HEK293 (cell line): ENCODE results near the gene FCER2.
A peak's percentile ranks its signal among the peaks of the same experiment; 100 is the strongest.

Experiments used
- CTCF ChIA-PET: fragments of 350-600 bp; formaldehyde crosslinking; extraction: SDS; loops from one replicate; lab custom pipeline; 2021; ENCODE audit warnings: antibody characterized with exemption; lab: Yijun Ruan, JAX
- POLR2A ChIA-PET: fragments of 300-600 bp; formaldehyde crosslinking; extraction: SDS; loops from one replicate; lab custom pipeline; 2020; ENCODE audit warnings: antibody characterized with exemption, inconsistent platforms; lab: Yijun Ruan, JAX
- H3K27ac ChIP-seq: fragments of 200-500 bp; sonication (Bioruptor generic); 2 replicates; pipeline ENCODE4 v1.5.1; 2014; ENCODE audit warnings: low read depth, low read length, control low read depth, inconsistent platforms; ENCODE audit errors: extremely low read depth
- H3K36me3 ChIP-seq, 2 experiments: fragments of 200-500 bp in 1 of 2; sonication (Bioruptor generic) in 1 of 2; 1 replicate in 1 of 2; 2 replicates in 1 of 2; pipeline ENCODE4 v1.5.1; 2014 to 2017; ENCODE audit warnings: inconsistent platforms in 2 of 2, low read length in 2 of 2; ENCODE audit not compliant: control insufficient read depth in 2 of 2, insufficient read depth in 1 of 2
- H3K4me1 ChIP-seq: fragments of 200-500 bp; sonication (Bioruptor generic); 2 replicates; pipeline ENCODE4 v1.5.1; 2014; ENCODE audit warnings: mild to moderate bottlenecking, low read length, inconsistent platforms; ENCODE audit not compliant: control insufficient read depth, insufficient read depth
- H3K4me3 ChIP-seq: 2 replicates; pipeline ENCODE4 v1.5.1; 2011; ENCODE audit warnings: low read depth, mild to moderate bottlenecking, control low read depth, low read length, moderate library complexity
- H3K9me3 ChIP-seq: fragments of 200-500 bp; sonication (Bioruptor generic); 2 replicates; pipeline ENCODE4 v1.5.1; 2014; ENCODE audit warnings: low read depth, low read length, inconsistent platforms; ENCODE audit not compliant: control insufficient read depth, insufficient read depth
- GLIS1 ChIP-seq: fragments of 450-650 bp; formaldehyde crosslinking; IDR thresholded peaks from 2 replicates; pipeline ENCODE4 v1.5.1; 2016; ENCODE audit warnings: missing biosample characterization, missing genetic modification characterization
- KLF16 ChIP-seq: fragments of 450-650 bp; formaldehyde crosslinking; IDR thresholded peaks from 2 replicates; pipeline ENCODE4 v1.5.1; 2017; ENCODE audit warnings: missing biosample characterization, missing genetic modification characterization
- RBAK ChIP-seq: fragments of 450-650 bp; formaldehyde crosslinking; IDR thresholded peaks from 2 replicates; pipeline ENCODE4 v1.5.1; 2016; ENCODE audit warnings: missing biosample characterization, missing genetic modification characterization
- YY1 ChIP-seq: fragments of 450-650 bp; formaldehyde crosslinking; IDR thresholded peaks from 2 replicates; pipeline ENCODE4 v1.5.1; 2018; ENCODE audit warnings: missing biosample characterization, missing genetic modification characterization
- ZBTB20 ChIP-seq: fragments of 450-650 bp; formaldehyde crosslinking; IDR thresholded peaks from 2 replicates; pipeline ENCODE4 v1.5.1; 2016; ENCODE audit warnings: missing biosample characterization, missing genetic modification characterization
- ZFP41 ChIP-seq: fragments of 450-650 bp; formaldehyde crosslinking; IDR thresholded peaks from 2 replicates; pipeline ENCODE4 v1.5.1; 2016; ENCODE audit warnings: missing biosample characterization, missing genetic modification characterization, borderline replicate concordance
- ZNF112 ChIP-seq: fragments of 450-650 bp; formaldehyde crosslinking; IDR thresholded peaks from 2 replicates; pipeline ENCODE4 v1.5.0; 2017; ENCODE audit warnings: missing biosample characterization, missing genetic modification characterization
- ZNF132 ChIP-seq: fragments of 450-650 bp; formaldehyde crosslinking; IDR thresholded peaks from 2 replicates; pipeline ENCODE4 v1.5.1; 2017; ENCODE audit warnings: missing biosample characterization, missing genetic modification characterization, borderline replicate concordance
- ZNF23 ChIP-seq: fragments of 450-650 bp; formaldehyde crosslinking; IDR thresholded peaks from 2 replicates; pipeline ENCODE4 v1.5.1; 2016; ENCODE audit warnings: missing biosample characterization, missing genetic modification characterization, borderline replicate concordance
- ZNF600 ChIP-seq: fragments of 450-650 bp; formaldehyde crosslinking; IDR thresholded peaks from 2 replicates; pipeline ENCODE4 v1.5.1; 2016; ENCODE audit warnings: missing biosample characterization, missing genetic modification characterization
- ZNF654 ChIP-seq: fragments of 450-650 bp; formaldehyde crosslinking; IDR thresholded peaks from 2 replicates; pipeline ENCODE4 v1.5.1; 2016; ENCODE audit warnings: low read depth, missing biosample characterization, missing genetic modification characterization
- ZNF830 ChIP-seq: fragments of 450-650 bp; IDR thresholded peaks from 2 replicates; pipeline ENCODE4 v1.5.0; 2018; ENCODE audit warnings: missing biosample characterization, missing genetic modification characterization, low read depth, mild to moderate bottlenecking, moderate library complexity
- TF ChIP-seq, protein P1 (sequence below): fragments of 450-650 bp; formaldehyde crosslinking; IDR thresholded peaks from 2 replicates; pipeline ENCODE4 v1.5.1; 2017; ENCODE audit warnings: missing biosample characterization, missing genetic modification characterization
- TF ChIP-seq, protein P2 (sequence below): fragments of 450-650 bp; formaldehyde crosslinking; IDR thresholded peaks from 2 replicates; pipeline ENCODE4; 2016; ENCODE audit warnings: missing biosample characterization, missing genetic modification characterization
- TF ChIP-seq, protein P3 (sequence below): fragments of 450-650 bp; formaldehyde crosslinking; IDR thresholded peaks from 2 replicates; pipeline ENCODE4 v1.5.1; 2016; ENCODE audit warnings: missing biosample characterization, missing genetic modification characterization
- TF ChIP-seq, protein P4 (sequence below): fragments of 450-650 bp; formaldehyde crosslinking; IDR thresholded peaks from 2 replicates; pipeline ENCODE4 v1.5.1; 2017; ENCODE audit warnings: missing biosample characterization, missing genetic modification characterization
- TF ChIP-seq, protein P5 (sequence below): fragments of 450-650 bp; formaldehyde crosslinking; IDR thresholded peaks from 2 replicates; pipeline ENCODE4 v1.5.1; 2016; ENCODE audit warnings: missing biosample characterization, missing genetic modification characterization, low read depth
- TF ChIP-seq, protein P6 (sequence below): fragments of 450-650 bp; formaldehyde crosslinking; IDR thresholded peaks from 2 replicates; pipeline ENCODE4 v1.5.1; 2016; ENCODE audit warnings: missing biosample characterization, missing genetic modification characterization, low read depth

Gene FCER2

DNA sequence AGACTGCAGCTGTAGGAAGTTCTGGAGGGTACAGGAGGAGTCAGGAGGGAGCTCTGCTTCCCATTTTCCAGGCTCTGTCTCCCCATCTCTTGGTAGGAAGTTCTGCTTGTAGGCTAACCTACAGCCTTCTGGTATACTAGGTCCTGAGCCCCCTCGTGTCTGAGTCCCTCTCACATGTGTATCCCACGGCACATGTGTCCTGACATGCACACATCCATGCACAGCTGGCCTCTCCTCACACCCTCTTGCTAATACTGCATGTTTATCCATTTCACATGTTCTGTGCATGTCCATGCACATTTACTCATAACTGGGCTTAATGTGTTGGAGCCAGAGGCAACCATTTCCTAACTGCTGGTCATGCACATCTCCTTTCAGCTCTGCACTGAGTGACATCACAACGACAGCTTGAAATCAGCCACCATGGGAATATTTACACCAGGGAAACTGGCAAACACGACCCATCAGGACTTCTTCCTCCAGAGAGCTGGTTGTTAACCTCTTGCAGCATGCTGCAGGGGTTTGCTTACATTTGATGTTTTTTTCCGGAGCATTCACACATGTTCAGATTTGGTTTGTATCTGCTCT, 42.4 kb upstream of the FCER2 start:
- H3K9me3 ChIP-seq, result no peaks in the 10 kb centered on the region
- no peaks in the 10 kb centered on the region for H3K4me1 ChIP-seq
- no peak overlapping the region for H3K4me3 ChIP-seq
- H3K27ac ChIP-seq, result no peak overlapping the region
- no peaks in the 10 kb centered on the region for H3K36me3 ChIP-seq
- TF ChIP-seq ZNF112 (tag by site-specific recombination) (peak; percentile 93), ZNF830 (tag by site-specific recombination) (no peak)
- POLR2A ChIA-PET, result no interaction called here
- CTCF ChIA-PET, result interaction anchor here (0.7 kb wide), 1 partner anchor 55 kb away, joined by 3 read pairs; no protein-coding TSS in a partner anchor

DNA sequence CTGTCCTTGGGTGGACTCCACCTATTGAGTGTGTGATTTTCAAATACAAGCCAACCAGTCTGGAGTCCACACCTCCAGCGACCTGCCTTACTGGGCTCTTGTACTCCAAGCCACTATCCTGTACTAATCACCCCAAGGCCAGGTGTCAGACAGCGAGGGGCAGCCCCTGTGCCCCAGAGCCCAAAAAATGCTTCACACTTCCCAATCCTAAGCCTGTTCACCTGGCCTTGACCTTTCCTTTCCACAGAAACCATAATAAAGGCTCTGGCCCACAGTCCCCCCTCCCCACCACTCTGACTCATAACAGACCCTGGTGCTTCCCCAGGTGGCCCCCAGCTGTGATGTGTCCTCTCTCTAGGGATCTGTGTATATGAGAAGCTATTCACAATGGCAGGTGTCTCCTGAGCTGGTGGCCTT, 41.5 kb upstream of the FCER2 start:
- TF ChIP-seq, protein P1, sequence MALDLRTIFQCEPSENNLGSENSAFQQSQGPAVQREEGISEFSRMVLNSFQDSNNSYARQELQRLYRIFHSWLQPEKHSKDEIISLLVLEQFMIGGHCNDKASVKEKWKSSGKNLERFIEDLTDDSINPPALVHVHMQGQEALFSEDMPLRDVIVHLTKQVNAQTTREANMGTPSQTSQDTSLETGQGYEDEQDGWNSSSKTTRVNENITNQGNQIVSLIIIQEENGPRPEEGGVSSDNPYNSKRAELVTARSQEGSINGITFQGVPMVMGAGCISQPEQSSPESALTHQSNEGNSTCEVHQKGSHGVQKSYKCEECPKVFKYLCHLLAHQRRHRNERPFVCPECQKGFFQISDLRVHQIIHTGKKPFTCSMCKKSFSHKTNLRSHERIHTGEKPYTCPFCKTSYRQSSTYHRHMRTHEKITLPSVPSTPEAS (tag by site-specific recombination), result no peak
- peak; percentile 69 for TF ChIP-seq GLIS1 (tag by site-specific recombination)

DNA sequence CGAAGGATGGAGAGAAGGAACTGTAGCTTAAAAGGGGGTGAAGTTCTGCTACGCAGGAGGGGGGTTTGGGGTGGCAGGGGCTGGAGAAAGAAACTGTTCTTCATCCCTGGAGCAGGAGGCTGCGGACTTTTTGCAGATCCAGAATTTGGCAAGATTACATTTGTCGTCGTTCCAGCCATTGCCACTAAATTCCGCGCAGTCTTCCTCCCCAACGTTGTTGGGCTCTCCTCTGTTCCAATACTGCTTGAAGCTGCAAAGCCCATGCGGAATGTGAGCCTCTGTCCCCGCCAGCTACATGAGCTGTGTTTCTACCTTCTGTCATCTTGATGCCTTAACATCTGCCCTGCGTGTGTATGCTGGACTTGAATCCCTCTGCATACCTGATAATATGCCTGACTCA, 41.1 kb upstream of the FCER2 start:
- no peaks in the 10 kb centered on the region for H3K9me3 ChIP-seq
- TF ChIP-seq YY1 (tag by site-specific recombination) (no peak), ZNF132 (tag by site-specific recombination) (no peak), ZBTB20 (no peak), ZNF600 (tag by site-specific recombination) (no peak), ZNF654 (no peak), RBAK (tag by site-specific recombination) (no peak), ZFP41 (tag by site-specific recombination) (no peak), KLF16 (tag by site-specific recombination) (no peak), ZNF23 (no peak)
- TF ChIP-seq, protein P2, sequence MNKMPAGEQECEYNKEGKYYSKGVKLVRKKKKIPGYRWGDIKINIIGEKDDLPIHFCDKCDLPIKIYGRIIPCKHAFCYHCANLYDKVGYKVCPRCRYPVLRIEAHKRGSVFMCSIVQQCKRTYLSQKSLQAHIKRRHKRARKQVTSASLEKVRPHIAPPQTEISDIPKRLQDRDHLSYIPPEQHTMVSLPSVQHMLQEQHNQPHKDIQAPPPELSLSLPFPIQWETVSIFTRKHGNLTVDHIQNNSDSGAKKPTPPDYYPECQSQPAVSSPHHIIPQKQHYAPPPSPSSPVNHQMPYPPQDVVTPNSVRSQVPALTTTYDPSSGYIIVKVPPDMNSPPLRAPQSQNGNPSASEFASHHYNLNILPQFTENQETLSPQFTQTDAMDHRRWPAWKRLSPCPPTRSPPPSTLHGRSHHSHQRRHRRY (tag by site-specific recombination), result no peak
- TF ChIP-seq, protein P3, sequence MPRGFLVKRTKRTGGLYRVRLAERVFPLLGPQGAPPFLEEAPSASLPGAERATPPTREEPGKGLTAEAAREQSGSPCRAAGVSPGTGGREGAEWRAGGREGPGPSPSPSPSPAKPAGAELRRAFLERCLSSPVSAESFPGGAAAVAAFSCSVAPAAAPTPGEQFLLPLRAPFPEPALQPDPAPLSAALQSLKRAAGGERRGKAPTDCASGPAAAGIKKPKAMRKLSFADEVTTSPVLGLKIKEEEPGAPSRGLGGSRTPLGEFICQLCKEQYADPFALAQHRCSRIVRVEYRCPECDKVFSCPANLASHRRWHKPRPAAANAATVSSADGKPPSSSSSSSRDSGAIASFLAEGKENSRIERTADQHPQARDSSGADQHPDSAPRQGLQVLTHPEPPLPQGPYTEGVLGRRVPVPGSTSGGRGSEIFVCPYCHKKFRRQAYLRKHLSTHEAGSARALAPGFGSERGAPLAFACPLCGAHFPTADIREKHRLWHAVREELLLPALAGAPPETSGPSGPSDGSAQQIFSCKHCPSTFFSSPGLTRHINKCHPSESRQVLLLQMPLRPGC (tag by site-specific recombination), result no peak
- TF ChIP-seq, protein P4, sequence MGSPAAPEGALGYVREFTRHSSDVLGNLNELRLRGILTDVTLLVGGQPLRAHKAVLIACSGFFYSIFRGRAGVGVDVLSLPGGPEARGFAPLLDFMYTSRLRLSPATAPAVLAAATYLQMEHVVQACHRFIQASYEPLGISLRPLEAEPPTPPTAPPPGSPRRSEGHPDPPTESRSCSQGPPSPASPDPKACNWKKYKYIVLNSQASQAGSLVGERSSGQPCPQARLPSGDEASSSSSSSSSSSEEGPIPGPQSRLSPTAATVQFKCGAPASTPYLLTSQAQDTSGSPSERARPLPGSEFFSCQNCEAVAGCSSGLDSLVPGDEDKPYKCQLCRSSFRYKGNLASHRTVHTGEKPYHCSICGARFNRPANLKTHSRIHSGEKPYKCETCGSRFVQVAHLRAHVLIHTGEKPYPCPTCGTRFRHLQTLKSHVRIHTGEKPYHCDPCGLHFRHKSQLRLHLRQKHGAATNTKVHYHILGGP (tag by site-specific recombination), result no peak
- TF ChIP-seq, protein P5, sequence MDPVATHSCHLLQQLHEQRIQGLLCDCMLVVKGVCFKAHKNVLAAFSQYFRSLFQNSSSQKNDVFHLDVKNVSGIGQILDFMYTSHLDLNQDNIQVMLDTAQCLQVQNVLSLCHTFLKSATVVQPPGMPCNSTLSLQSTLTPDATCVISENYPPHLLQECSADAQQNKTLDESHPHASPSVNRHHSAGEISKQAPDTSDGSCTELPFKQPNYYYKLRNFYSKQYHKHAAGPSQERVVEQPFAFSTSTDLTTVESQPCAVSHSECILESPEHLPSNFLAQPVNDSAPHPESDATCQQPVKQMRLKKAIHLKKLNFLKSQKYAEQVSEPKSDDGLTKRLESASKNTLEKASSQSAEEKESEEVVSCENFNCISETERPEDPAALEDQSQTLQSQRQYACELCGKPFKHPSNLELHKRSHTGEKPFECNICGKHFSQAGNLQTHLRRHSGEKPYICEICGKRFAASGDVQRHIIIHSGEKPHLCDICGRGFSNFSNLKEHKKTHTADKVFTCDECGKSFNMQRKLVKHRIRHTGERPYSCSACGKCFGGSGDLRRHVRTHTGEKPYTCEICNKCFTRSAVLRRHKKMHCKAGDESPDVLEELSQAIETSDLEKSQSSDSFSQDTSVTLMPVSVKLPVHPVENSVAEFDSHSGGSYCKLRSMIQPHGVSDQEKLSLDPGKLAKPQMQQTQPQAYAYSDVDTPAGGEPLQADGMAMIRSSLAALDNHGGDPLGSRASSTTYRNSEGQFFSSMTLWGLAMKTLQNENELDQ, result no peak
- TF ChIP-seq, protein P6, sequence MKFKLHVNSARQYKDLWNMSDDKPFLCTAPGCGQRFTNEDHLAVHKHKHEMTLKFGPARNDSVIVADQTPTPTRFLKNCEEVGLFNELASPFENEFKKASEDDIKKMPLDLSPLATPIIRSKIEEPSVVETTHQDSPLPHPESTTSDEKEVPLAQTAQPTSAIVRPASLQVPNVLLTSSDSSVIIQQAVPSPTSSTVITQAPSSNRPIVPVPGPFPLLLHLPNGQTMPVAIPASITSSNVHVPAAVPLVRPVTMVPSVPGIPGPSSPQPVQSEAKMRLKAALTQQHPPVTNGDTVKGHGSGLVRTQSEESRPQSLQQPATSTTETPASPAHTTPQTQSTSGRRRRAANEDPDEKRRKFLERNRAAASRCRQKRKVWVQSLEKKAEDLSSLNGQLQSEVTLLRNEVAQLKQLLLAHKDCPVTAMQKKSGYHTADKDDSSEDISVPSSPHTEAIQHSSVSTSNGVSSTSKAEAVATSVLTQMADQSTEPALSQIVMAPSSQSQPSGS (tag by site-specific recombination), result no peak
- no peak overlapping the region for H3K4me3 ChIP-seq
- CTCF ChIA-PET, result interaction anchor here (0.6 to 1.3 kb wide), 2 partner anchors 175 to 380 kb away, joined by 4 read pairs; no protein-coding TSS in a partner anchor
- POLR2A ChIA-PET, result interaction anchor here (0.6 kb wide), 1 partner anchor 294 kb away, joined by 3 read pairs; no protein-coding TSS in a partner anchor
- no peaks in the 10 kb centered on the region for H3K4me1 ChIP-seq
- H3K36me3 ChIP-seq, result no peaks in the 10 kb centered on the region
- no peak overlapping the region for H3K27ac ChIP-seq

More for the DNA sequence above, 41.5 kb upstream of the FCER2 start:
- Histone ChIP-seq H3K4me1 (no peaks in the 10 kb centered on the region), H3K4me3 (no peak overlapping the region), H3K36me3 (no peaks in the 10 kb centered on the region), H3K9me3 (no peaks in the 10 kb centered on the region), H3K27ac (no peak overlapping the region)
- ChIA-PET CTCF (interaction anchor here (0.7 to 1.3 kb wide), 2 partner anchors 56 to 175 kb away, joined by 3 to 4 read pairs; no protein-coding TSS in a partner anchor), POLR2A (no interaction called here)
